HCT116 (cell line): ENCODE data around the gene IQCB1. TPM values are rescaled to one million over a fixed set of nuclear protein-coding genes. Genes with fewer than 3 reads are reported as not detected.

Experiments
- ATAC-seq: fragments of 200-7000 bp; cut with Tn5 transposase; 2 replicates; pipeline ENCODE4 v1.9.1; 2020; ENCODE audit warnings: mild to moderate bottlenecking, moderate library complexity
- BruUV-seq: library from RNA; stranded (reverse); fragments of 400-500 nt; replicated peaks from 2 replicates; lab custom pipeline; 2021; lab: Mats Ljungman, UMichigan
- CTCF ChIA-PET: fragments of 300-600 bp; sonication (Branson Sonifier 250); formaldehyde crosslinking; loops from one replicate; lab custom pipeline; 2021; ENCODE audit warnings: antibody characterized with exemption; lab: Charles Lee
- POLR2A ChIA-PET: fragments of 300-600, 350-600 bp; sonication (Branson Sonifier 250); formaldehyde crosslinking; loops from one replicate; lab custom pipeline; 2021; ENCODE audit warnings: antibody characterized with exemption; lab: Charles Lee
- RAD21 ChIA-PET, 2 experiments: fragments of 300-600 bp; sonication (Branson Sonifier 250); formaldehyde crosslinking; loops; one replicate each; lab custom pipeline; 2023; ENCODE audit warnings: low total read pairs in 2 of 2; ENCODE audit not compliant: uncharacterized antibody in 2 of 2, unreplicated experiment in 2 of 2, low non-redundant PET in 1 of 2; lab: Charles Lee
- DNase-seq: peaks from one replicate; pipeline ENCODE4 v3.0.0-alpha.2; 2010; ENCODE audit warnings: low read depth, low spot score
- H2AFZ ChIP-seq: fragments of 200-600 bp; shearing (Covaris generic), sonication (generic); 2 replicates; pipeline ENCODE4 v1.6.1; 2017; ENCODE audit warnings: low read depth, mixed run types, mixed read lengths, antibody characterized with exemption, low read length; ENCODE audit not compliant: poor library complexity, severe bottlenecking
- H3K27ac ChIP-seq: 2 replicates; pipeline ENCODE4 v1.5.1; 2012; ENCODE audit warnings: low read depth, low read length
- H3K27me3 ChIP-seq: fragments of 200-600 bp; sonication (generic); 2 replicates; pipeline ENCODE4 v1.6.1; 2016; ENCODE audit warnings: mixed run types, low read length, mixed read lengths; ENCODE audit not compliant: insufficient read depth
- H3K36me3 ChIP-seq, 2 experiments: fragments of 200-500 bp in 1 of 2; fragments of 200-600 bp in 1 of 2; sonication (Bioruptor generic) in 1 of 2; sonication (generic) in 1 of 2; 2 replicates each; pipeline versions ENCODE4 v1.5.1 to v1.6.1; 2014 to 2016; ENCODE audit warnings: low read length in 2 of 2, inconsistent platforms in 1 of 2, mixed read lengths in 1 of 2, mixed run types in 1 of 2; ENCODE audit not compliant: insufficient read depth in 2 of 2, control insufficient read depth in 1 of 2
- H3K4me1 ChIP-seq, 2 experiments: fragments of 200-600 bp in 1 of 2; sonication (generic) in 1 of 2; 2 replicates each; pipeline versions ENCODE4 v1.5.1 to v1.6.1; 2012 to 2017; ENCODE audit warnings: low read length in 2 of 2, inconsistent platforms in 1 of 2, mild to moderate bottlenecking in 1 of 2, mixed read lengths in 1 of 2, mixed run types in 1 of 2, moderate library complexity in 1 of 2; ENCODE audit not compliant: insufficient read depth in 2 of 2, control insufficient read depth in 1 of 2
- H3K4me2 ChIP-seq: fragments of 200-600 bp; sonication (generic); 2 replicates; pipeline ENCODE4 v1.6.1; 2017; ENCODE audit warnings: mixed run types, low read length, mixed read lengths
- H3K4me3 ChIP-seq, 2 experiments: fragments of 200-600 bp in 1 of 2; sonication (generic) in 1 of 2; replicated peaks in 1 of 2; 2 replicates each; pipeline ENCODE4 v1.5.1; 2011 to 2016; ENCODE audit warnings: low read length in 2 of 2, control low read depth in 1 of 2, low read depth in 1 of 2, mild to moderate bottlenecking in 1 of 2, mixed read lengths in 1 of 2, mixed run types in 1 of 2
- H3K79me2 ChIP-seq: fragments of 200-600 bp; sonication (generic); 2 replicates; pipeline ENCODE4 v1.6.1; 2017; ENCODE audit warnings: mild to moderate bottlenecking, mixed run types, low read length, moderate library complexity, mixed read lengths; ENCODE audit not compliant: insufficient read depth
- H3K9ac ChIP-seq: fragments of 200-600 bp; sonication (generic); 2 replicates; pipeline ENCODE4 v1.6.1; 2016; ENCODE audit warnings: low read length, mixed read lengths
- H3K9me2 ChIP-seq: fragments of 200-600 bp; sonication (generic), shearing (Covaris generic); 2 replicates; pipeline ENCODE4 v1.6.1; 2017; ENCODE audit warnings: mixed run types, mild to moderate bottlenecking, moderate library complexity; ENCODE audit not compliant: insufficient read depth
- H3K9me3 ChIP-seq, 2 experiments: fragments of 200-500 bp in 1 of 2; fragments of 200-600 bp in 1 of 2; sonication (Bioruptor generic) in 1 of 2; sonication (generic) in 1 of 2; 2 replicates each; pipeline ENCODE4 v1.6.1; 2014 to 2017; ENCODE audit warnings: low read length in 2 of 2, mixed read lengths in 2 of 2, inconsistent platforms in 1 of 2, low read depth in 1 of 2, mild to moderate bottlenecking in 1 of 2, mixed run types in 1 of 2, moderate library complexity in 1 of 2; ENCODE audit not compliant: control insufficient read depth in 1 of 2, insufficient read depth in 1 of 2
- H4K20me1 ChIP-seq: fragments of 200-600 bp; sonication (generic), shearing (Covaris generic); 2 replicates; pipeline ENCODE4 v1.6.1; 2017; ENCODE audit warnings: mixed run types, mild to moderate bottlenecking, moderate library complexity; ENCODE audit not compliant: insufficient read depth
- CBX3 ChIP-seq: IDR thresholded peaks from 2 replicates; pipeline ENCODE4 v1.6.1; 2012; ENCODE audit warnings: low read depth
- EGR1 ChIP-seq: IDR thresholded peaks from 2 replicates; pipeline ENCODE4 v1.6.1; 2012; ENCODE audit warnings: low read depth
- EZH2 ChIP-seq: fragments of 200-600 bp; sonication (generic); IDR thresholded peaks from 2 replicates; pipeline ENCODE4 v1.6.1; 2017; ENCODE audit warnings: antibody characterized with exemption, mixed run types
- EZH2phosphoT487 ChIP-seq: fragments of 200-600 bp; IDR thresholded peaks from 2 replicates; pipeline ENCODE4 v1.6.1; 2018; ENCODE audit warnings: antibody characterized with exemption, borderline replicate concordance
- FOSL1 ChIP-seq: IDR thresholded peaks from 2 replicates; pipeline ENCODE4 v1.6.1; 2012; ENCODE audit warnings: low read depth
- POLR2A ChIP-seq: IDR thresholded peaks from 2 replicates; pipeline ENCODE4 v1.7.0; 2011; ENCODE audit warnings: borderline replicate concordance; ENCODE audit not compliant: insufficient read depth, insufficient read length; ENCODE audit errors: extremely low read depth
- SP1 ChIP-seq: IDR thresholded peaks from 2 replicates; pipeline ENCODE4 v1.6.1; 2012; ENCODE audit warnings: low read depth
- SRF ChIP-seq: IDR thresholded peaks from 2 replicates; pipeline ENCODE4 v1.6.1; 2012; ENCODE audit warnings: low read depth
- TCF7L2 ChIP-seq: IDR thresholded peaks from 2 replicates; pipeline ENCODE4 v1.7.0; 2011; ENCODE audit warnings: borderline replicate concordance, inconsistent platforms; ENCODE audit not compliant: insufficient read depth, insufficient read length; ENCODE audit errors: extremely low read depth
- YY1 ChIP-seq: IDR thresholded peaks from 2 replicates; pipeline ENCODE4 v1.6.1; 2011; ENCODE audit warnings: low read length, low read depth, moderate library complexity, mild to moderate bottlenecking; ENCODE audit not compliant: insufficient replicate concordance; ENCODE audit errors: extremely low read depth
- ZNF274 ChIP-seq: fragments of 200-500 bp; sonication (Bioruptor generic); IDR thresholded peaks from 2 replicates; pipeline ENCODE4 v1.6.1; 2014; ENCODE audit warnings: mild to moderate bottlenecking, low read depth, low read length, inconsistent platforms
- intact Hi-C: fragments of 100-400 bp; cut with micrococcal nuclease; formaldehyde crosslinking; loops from 2 replicates; pipeline ENCODE4 v1.10.0; 2022
- total RNA-seq: library from RNA; stranded (reverse); gene quantifications from one replicate; pipeline ENCODE4 v1.2.1, GENCODE V29; 2021; ENCODE audit not compliant: unreplicated experiment
- TF ChIP-seq, protein P1 (sequence below): IDR thresholded peaks from 2 replicates; pipeline ENCODE4 v1.6.1; 2011; ENCODE audit warnings: mild to moderate bottlenecking, low read length, moderate library complexity; ENCODE audit not compliant: insufficient replicate concordance; ENCODE audit errors: extremely low read depth
- TF ChIP-seq, protein P2 (sequence below): IDR thresholded peaks from 2 replicates; pipeline ENCODE4 v1.6.1; 2012
- TF ChIP-seq, protein P3 (sequence below): IDR thresholded peaks from 2 replicates; pipeline ENCODE4 v1.6.1; 2012

The IQCB1 gene
- total RNA-seq, 1 experiment from 2014 or later = 22.2 TPM

- H3K79me2 ChIP-seq = no peaks in the 10 kb centered on the region
- H3K9me3 ChIP-seq = no peaks in the 10 kb centered on the region
- RAD21 ChIA-PET = no interaction called here
- no peak overlapping the region for H2AFZ ChIP-seq
- no peak overlapping the region for H3K4me2 ChIP-seq
- TF ChIP-seq, protein P1, sequence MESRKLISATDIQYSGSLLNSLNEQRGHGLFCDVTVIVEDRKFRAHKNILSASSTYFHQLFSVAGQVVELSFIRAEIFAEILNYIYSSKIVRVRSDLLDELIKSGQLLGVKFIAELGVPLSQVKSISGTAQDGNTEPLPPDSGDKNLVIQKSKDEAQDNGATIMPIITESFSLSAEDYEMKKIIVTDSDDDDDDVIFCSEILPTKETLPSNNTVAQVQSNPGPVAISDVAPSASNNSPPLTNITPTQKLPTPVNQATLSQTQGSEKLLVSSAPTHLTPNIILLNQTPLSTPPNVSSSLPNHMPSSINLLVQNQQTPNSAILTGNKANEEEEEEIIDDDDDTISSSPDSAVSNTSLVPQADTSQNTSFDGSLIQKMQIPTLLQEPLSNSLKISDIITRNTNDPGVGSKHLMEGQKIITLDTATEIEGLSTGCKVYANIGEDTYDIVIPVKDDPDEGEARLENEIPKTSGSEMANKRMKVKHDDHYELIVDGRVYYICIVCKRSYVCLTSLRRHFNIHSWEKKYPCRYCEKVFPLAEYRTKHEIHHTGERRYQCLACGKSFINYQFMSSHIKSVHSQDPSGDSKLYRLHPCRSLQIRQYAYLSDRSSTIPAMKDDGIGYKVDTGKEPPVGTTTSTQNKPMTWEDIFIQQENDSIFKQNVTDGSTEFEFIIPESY = no peak
- no peak for TF ChIP-seq EZH2phosphoT487
- intact Hi-C loops = no loop called here
- CTCF ChIA-PET = no interaction called here
- no peak overlapping the region for H3K9ac ChIP-seq
- no peaks in the 10 kb centered on the region for H3K4me1 ChIP-seq
- no peak overlapping the region for H3K27ac ChIP-seq
- no peaks in the 10 kb centered on the region for H3K27me3 ChIP-seq
- POLR2A ChIA-PET = no interaction called here
- no peak overlapping the region for H3K4me3 ChIP-seq
- no peak for DNase-seq
- peaks cover 14 to 24% of the 10 kb centered on the region in 2 experiments; a peak in 3 of 4 replicates for H3K36me3 ChIP-seq
- 0 out of 2 replicates have a peak, but pooled peaks cover 4% of the 10 kb centered on the region for H4K20me1 ChIP-seq
- no TSS peak for BruUV-seq
- ATAC-seq = no peak
- no peaks in the 10 kb centered on the region for H3K9me2 ChIP-seq
These were observed 110.7 kb downstream of the IQCB1 start for GRCh38 chr3:121724130-121724529.

GRCh38 chr3:121723485-121723884, 111.4 kb downstream of the IQCB1 start:
- Histone ChIP-seq H4K20me1 (0 out of 2 replicates have a peak, but pooled peaks cover 4% of the 10 kb centered on the region), H3K4me1 (no peaks in the 10 kb centered on the region), H3K9me3 (no peaks in the 10 kb centered on the region), H3K9ac (no peak overlapping the region), H3K27me3 (no peaks in the 10 kb centered on the region), H3K9me2 (no peaks in the 10 kb centered on the region), H3K4me2 (no peak overlapping the region), H3K27ac (no peak overlapping the region), H3K36me3 (peaks cover 14 to 24% of the 10 kb centered on the region in 2 experiments; a peak in 3 of 4 replicates), H3K79me2 (no peaks in the 10 kb centered on the region), H3K4me3 (no peak overlapping the region), H2AFZ (no peak overlapping the region)
- ChIA-PET POLR2A (no interaction called here), CTCF (no interaction called here), RAD21 (no interaction called here)
- no TSS peak for BruUV-seq
- ATAC-seq (no peak), DNase-seq (no peak)
- intact Hi-C loops = no loop called here
- TF ChIP-seq, protein P2, sequence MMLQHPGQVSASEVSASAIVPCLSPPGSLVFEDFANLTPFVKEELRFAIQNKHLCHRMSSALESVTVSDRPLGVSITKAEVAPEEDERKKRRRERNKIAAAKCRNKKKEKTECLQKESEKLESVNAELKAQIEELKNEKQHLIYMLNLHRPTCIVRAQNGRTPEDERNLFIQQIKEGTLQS = no peak
- no peak for TF ChIP-seq SP1
- no peak for TF ChIP-seq EZH2phosphoT487
- no peak for TF ChIP-seq YY1
- TF ChIP-seq SRF = no peak
- TF ChIP-seq ZNF274 = no peak
- TF ChIP-seq EZH2 = no peak
- TF ChIP-seq TCF7L2 = no peak
- TF ChIP-seq CBX3 = no peak
- TF ChIP-seq, protein P1 = no peak
- no peak for TF ChIP-seq POLR2A
- no peak for TF ChIP-seq FOSL1
- TF ChIP-seq, protein P3, sequence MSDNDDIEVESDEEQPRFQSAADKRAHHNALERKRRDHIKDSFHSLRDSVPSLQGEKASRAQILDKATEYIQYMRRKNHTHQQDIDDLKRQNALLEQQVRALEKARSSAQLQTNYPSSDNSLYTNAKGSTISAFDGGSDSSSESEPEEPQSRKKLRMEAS = no peak
- no peak for TF ChIP-seq EGR1
